HEK293 (cell line): ENCODE measurements around the gene TNFRSF4.

Experiments used
- CTCF ChIA-PET: fragments of 350-600 bp; formaldehyde crosslinking; extraction: SDS; loops from one replicate; lab custom pipeline; 2021; ENCODE audit warnings: antibody characterized with exemption; lab: Yijun Ruan, JAX
- POLR2A ChIA-PET: fragments of 300-600 bp; formaldehyde crosslinking; extraction: SDS; loops from one replicate; lab custom pipeline; 2020; ENCODE audit warnings: antibody characterized with exemption, inconsistent platforms; lab: Yijun Ruan, JAX
- H3K27ac ChIP-seq: fragments of 200-500 bp; sonication (Bioruptor generic); 2 replicates; pipeline ENCODE4 v1.5.1; 2014; ENCODE audit warnings: low read depth, low read length, control low read depth, inconsistent platforms; ENCODE audit errors: extremely low read depth
- H3K36me3 ChIP-seq, 2 experiments: fragments of 200-500 bp in 1 of 2; sonication (Bioruptor generic) in 1 of 2; 1 replicate in 1 of 2; 2 replicates in 1 of 2; pipeline ENCODE4 v1.5.1; 2014 to 2017; ENCODE audit warnings: inconsistent platforms in 2 of 2, low read length in 2 of 2; ENCODE audit not compliant: control insufficient read depth in 2 of 2, insufficient read depth in 1 of 2
- H3K4me1 ChIP-seq: fragments of 200-500 bp; sonication (Bioruptor generic); 2 replicates; pipeline ENCODE4 v1.5.1; 2014; ENCODE audit warnings: mild to moderate bottlenecking, low read length, inconsistent platforms; ENCODE audit not compliant: control insufficient read depth, insufficient read depth
- H3K4me3 ChIP-seq: 2 replicates; pipeline ENCODE4 v1.5.1; 2011; ENCODE audit warnings: low read depth, mild to moderate bottlenecking, control low read depth, low read length, moderate library complexity
- H3K9me3 ChIP-seq: fragments of 200-500 bp; sonication (Bioruptor generic); 2 replicates; pipeline ENCODE4 v1.5.1; 2014; ENCODE audit warnings: low read depth, low read length, inconsistent platforms; ENCODE audit not compliant: control insufficient read depth, insufficient read depth
- GLI4 ChIP-seq: fragments of 450-650 bp; formaldehyde crosslinking; IDR thresholded peaks from 2 replicates; pipeline ENCODE4 v1.5.1; 2016; ENCODE audit warnings: missing biosample characterization, missing genetic modification characterization
- SETDB1 ChIP-seq: IDR thresholded peaks from one replicate; pipeline ENCODE4 v1.6.1; 2017; ENCODE audit warnings: mild to moderate bottlenecking, low read length, moderate library complexity, mixed read lengths; ENCODE audit not compliant: insufficient read length
- ZBTB1 ChIP-seq: fragments of 450-650 bp; formaldehyde crosslinking; IDR thresholded peaks from 2 replicates; pipeline ENCODE4 v1.5.1; 2016; ENCODE audit warnings: missing biosample characterization, missing genetic modification characterization
- ZNF202 ChIP-seq: fragments of 450-650 bp; formaldehyde crosslinking; IDR thresholded peaks from 2 replicates; pipeline ENCODE4 v1.5.1; 2016; ENCODE audit warnings: missing biosample characterization, missing genetic modification characterization, borderline replicate concordance
- ZNF211 ChIP-seq: fragments of 450-650 bp; formaldehyde crosslinking; IDR thresholded peaks from 2 replicates; pipeline ENCODE4 v1.5.1; 2016; ENCODE audit warnings: low read depth, missing biosample characterization, missing genetic modification characterization
- ZNF274 ChIP-seq, 2 experiments: fragments of 200-500 bp in 1 of 2; fragments of 450-650 bp in 1 of 2; sonication (Bioruptor generic) in 1 of 2; formaldehyde crosslinking in 1 of 2; IDR thresholded peaks; 2 replicates each; pipeline versions ENCODE4 v1.5.1 to v1.6.1; 2014 to 2016; ENCODE audit warnings: borderline replicate concordance in 1 of 2, inconsistent platforms in 1 of 2, low read length in 1 of 2, missing biosample characterization in 1 of 2, missing genetic modification characterization in 1 of 2
- ZNF341 ChIP-seq: fragments of 450-650 bp; formaldehyde crosslinking; IDR thresholded peaks from 2 replicates; pipeline ENCODE4; 2016; ENCODE audit warnings: low read depth, missing biosample characterization, missing genetic modification characterization
- ZNF426 ChIP-seq: fragments of 450-650 bp; formaldehyde crosslinking; IDR thresholded peaks from 2 replicates; pipeline ENCODE4 v1.5.1; 2017; ENCODE audit warnings: missing biosample characterization, missing genetic modification characterization, mild to moderate bottlenecking, inconsistent platforms, moderate library complexity
- ZNF548 ChIP-seq: fragments of 450-650 bp; formaldehyde crosslinking; IDR thresholded peaks from 2 replicates; pipeline ENCODE4 v1.5.1; 2016; ENCODE audit warnings: missing biosample characterization, missing genetic modification characterization
- ZNF677 ChIP-seq: fragments of 450-650 bp; IDR thresholded peaks from 2 replicates; pipeline ENCODE4 v1.5.0; 2018; ENCODE audit warnings: missing biosample characterization, mild to moderate bottlenecking, missing genetic modification characterization, moderate library complexity
- ZNF701 ChIP-seq: fragments of 450-650 bp; formaldehyde crosslinking; IDR thresholded peaks from 2 replicates; pipeline ENCODE4 v1.5.1; 2016; ENCODE audit warnings: missing biosample characterization, missing genetic modification characterization
- TF ChIP-seq, protein P1 (sequence below): fragments of 450-650 bp; formaldehyde crosslinking; IDR thresholded peaks from 2 replicates; pipeline ENCODE4 v1.5.1; 2016; ENCODE audit warnings: missing biosample characterization, missing genetic modification characterization
- TF ChIP-seq, protein P2 (sequence below): fragments of 450-650 bp; formaldehyde crosslinking; IDR thresholded peaks from 2 replicates; pipeline ENCODE4 v1.5.1; 2016; ENCODE audit warnings: missing biosample characterization, missing genetic modification characterization
- TF ChIP-seq, protein P3 (sequence below): fragments of 450-650 bp; formaldehyde crosslinking; IDR thresholded peaks from 2 replicates; pipeline ENCODE4 v1.5.1; 2016; ENCODE audit warnings: missing biosample characterization, missing genetic modification characterization
- TF ChIP-seq, protein P4 (sequence below): fragments of 450-650 bp; formaldehyde crosslinking; IDR thresholded peaks from 2 replicates; pipeline ENCODE4 v1.5.1; 2016; ENCODE audit warnings: missing biosample characterization, missing genetic modification characterization
- TF ChIP-seq, protein P5 (sequence below): fragments of 450-650 bp; formaldehyde crosslinking; optimal IDR thresholded peaks from 2 replicates; pipeline ENCODE3; 2016; ENCODE audit warnings: missing biosample characterization, mild to moderate bottlenecking, missing genetic modification characterization
- TF ChIP-seq, protein P6 (sequence below): fragments of 450-650 bp; formaldehyde crosslinking; IDR thresholded peaks from 2 replicates; pipeline ENCODE4 v1.5.1; 2016; ENCODE audit warnings: missing biosample characterization, missing genetic modification characterization
- TF ChIP-seq, protein P7 (sequence below): fragments of 450-650 bp; formaldehyde crosslinking; IDR thresholded peaks from 2 replicates; pipeline ENCODE4 v1.5.1; 2016; ENCODE audit warnings: missing biosample characterization, missing genetic modification characterization, borderline replicate concordance

TNFRSF4 gene

DNA sequence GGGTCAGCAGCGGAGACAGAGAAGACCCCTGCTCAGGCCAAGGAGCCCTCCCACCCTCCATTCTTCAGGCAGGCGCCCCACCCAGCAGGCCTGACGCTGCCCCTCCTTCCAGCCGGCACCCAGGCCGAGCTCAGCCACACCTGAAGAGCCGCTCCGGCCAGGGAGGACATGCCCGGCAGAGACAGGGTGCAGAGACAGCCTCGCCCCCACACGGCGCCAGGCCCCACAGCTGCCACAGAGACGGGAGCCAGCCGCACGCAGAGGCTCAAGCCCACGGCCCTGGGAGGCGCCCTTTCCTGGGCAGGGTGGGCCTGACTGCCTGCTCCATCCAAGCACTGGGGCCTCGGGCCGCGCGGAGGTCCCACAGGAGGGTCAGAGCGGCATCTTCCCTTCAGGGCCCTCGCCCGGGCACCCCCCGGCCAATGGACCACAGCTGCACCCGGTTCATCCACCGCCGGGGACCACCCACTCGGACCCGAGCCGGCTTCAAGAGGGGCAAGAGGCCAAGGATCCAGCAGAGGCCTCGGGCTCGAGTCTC, 35.1 kb downstream of the TNFRSF4 start:
- Histone ChIP-seq H3K9me3 (no peaks in the 10 kb centered on the region), H3K36me3 (no peaks in the 10 kb centered on the region), H3K4me3 (no peak overlapping the region), H3K27ac (no peak overlapping the region), H3K4me1 (no peaks in the 10 kb centered on the region)
- TF ChIP-seq ZNF274 (IDR thresholded peaks at IDR 0.05; ENCODE audit: low read length) (no peak), ZNF274 (tag by site-specific recombination; IDR thresholded peaks at IDR 0.05; ENCODE audit: borderline replicate concordance) (no peak), ZBTB1 (no peak), SETDB1 (no peak), GLI4 (no peak), ZNF677 (tag by site-specific recombination) (no peak), ZNF341 (tag by site-specific recombination) (no peak), ZNF202 (tag by site-specific recombination) (no peak), ZNF548 (no peak), ZNF426 (tag by site-specific recombination) (no peak), ZNF701 (no peak), ZNF211 (tag by site-specific recombination) (no peak)
- TF ChIP-seq, protein P1, sequence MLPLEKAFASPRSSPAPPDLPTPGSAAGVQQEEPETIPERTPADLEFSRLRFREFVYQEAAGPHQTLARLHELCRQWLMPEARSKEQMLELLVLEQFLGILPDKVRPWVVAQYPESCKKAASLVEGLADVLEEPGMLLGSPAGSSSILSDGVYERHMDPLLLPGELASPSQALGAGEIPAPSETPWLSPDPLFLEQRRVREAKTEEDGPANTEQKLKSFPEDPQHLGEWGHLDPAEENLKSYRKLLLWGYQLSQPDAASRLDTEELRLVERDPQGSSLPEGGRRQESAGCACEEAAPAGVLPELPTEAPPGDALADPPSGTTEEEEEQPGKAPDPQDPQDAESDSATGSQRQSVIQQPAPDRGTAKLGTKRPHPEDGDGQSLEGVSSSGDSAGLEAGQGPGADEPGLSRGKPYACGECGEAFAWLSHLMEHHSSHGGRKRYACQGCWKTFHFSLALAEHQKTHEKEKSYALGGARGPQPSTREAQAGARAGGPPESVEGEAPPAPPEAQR (tag by site-specific recombination), result no peak
- TF ChIP-seq, protein P2, sequence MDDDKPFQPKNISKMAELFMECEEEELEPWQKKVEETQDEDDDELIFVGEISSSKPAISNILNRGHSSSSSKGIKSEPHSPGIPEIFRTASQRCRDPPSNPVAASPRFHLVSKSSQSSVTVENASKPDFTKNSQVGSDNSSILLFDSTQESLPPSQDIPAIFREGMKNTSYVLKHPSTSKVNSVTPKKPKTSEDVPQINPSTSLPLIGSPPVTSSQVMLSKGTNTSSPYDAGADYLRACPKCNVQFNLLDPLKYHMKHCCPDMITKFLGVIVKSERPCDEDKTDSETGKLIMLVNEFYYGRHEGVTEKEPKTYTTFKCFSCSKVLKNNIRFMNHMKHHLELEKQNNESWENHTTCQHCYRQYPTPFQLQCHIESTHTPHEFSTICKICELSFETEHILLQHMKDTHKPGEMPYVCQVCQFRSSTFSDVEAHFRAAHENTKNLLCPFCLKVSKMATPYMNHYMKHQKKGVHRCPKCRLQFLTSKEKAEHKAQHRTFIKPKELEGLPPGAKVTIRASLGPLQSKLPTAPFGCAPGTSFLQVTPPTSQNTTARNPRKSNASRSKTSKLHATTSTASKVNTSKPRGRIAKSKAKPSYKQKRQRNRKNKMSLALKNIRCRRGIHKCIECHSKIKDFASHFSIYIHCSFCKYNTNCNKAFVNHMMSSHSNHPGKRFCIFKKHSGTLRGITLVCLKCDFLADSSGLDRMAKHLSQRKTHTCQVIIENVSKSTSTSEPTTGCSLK (tag by site-specific recombination), result no peak
- TF ChIP-seq, protein P3, sequence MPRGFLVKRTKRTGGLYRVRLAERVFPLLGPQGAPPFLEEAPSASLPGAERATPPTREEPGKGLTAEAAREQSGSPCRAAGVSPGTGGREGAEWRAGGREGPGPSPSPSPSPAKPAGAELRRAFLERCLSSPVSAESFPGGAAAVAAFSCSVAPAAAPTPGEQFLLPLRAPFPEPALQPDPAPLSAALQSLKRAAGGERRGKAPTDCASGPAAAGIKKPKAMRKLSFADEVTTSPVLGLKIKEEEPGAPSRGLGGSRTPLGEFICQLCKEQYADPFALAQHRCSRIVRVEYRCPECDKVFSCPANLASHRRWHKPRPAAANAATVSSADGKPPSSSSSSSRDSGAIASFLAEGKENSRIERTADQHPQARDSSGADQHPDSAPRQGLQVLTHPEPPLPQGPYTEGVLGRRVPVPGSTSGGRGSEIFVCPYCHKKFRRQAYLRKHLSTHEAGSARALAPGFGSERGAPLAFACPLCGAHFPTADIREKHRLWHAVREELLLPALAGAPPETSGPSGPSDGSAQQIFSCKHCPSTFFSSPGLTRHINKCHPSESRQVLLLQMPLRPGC (tag by site-specific recombination), result no peak
- TF ChIP-seq, protein P4, sequence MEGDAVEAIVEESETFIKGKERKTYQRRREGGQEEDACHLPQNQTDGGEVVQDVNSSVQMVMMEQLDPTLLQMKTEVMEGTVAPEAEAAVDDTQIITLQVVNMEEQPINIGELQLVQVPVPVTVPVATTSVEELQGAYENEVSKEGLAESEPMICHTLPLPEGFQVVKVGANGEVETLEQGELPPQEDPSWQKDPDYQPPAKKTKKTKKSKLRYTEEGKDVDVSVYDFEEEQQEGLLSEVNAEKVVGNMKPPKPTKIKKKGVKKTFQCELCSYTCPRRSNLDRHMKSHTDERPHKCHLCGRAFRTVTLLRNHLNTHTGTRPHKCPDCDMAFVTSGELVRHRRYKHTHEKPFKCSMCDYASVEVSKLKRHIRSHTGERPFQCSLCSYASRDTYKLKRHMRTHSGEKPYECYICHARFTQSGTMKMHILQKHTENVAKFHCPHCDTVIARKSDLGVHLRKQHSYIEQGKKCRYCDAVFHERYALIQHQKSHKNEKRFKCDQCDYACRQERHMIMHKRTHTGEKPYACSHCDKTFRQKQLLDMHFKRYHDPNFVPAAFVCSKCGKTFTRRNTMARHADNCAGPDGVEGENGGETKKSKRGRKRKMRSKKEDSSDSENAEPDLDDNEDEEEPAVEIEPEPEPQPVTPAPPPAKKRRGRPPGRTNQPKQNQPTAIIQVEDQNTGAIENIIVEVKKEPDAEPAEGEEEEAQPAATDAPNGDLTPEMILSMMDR (tag by site-specific recombination), result no peak
- TF ChIP-seq, protein P5, sequence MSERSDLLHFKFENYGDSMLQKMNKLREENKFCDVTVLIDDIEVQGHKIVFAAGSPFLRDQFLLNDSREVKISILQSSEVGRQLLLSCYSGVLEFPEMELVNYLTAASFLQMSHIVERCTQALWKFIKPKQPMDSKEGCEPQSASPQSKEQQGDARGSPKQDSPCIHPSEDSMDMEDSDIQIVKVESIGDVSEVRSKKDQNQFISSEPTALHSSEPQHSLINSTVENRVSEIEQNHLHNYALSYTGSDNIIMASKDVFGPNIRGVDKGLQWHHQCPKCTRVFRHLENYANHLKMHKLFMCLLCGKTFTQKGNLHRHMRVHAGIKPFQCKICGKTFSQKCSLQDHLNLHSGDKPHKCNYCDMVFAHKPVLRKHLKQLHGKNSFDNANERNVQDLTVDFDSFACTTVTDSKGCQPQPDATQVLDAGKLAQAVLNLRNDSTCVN, result no peak
- TF ChIP-seq, protein P6, sequence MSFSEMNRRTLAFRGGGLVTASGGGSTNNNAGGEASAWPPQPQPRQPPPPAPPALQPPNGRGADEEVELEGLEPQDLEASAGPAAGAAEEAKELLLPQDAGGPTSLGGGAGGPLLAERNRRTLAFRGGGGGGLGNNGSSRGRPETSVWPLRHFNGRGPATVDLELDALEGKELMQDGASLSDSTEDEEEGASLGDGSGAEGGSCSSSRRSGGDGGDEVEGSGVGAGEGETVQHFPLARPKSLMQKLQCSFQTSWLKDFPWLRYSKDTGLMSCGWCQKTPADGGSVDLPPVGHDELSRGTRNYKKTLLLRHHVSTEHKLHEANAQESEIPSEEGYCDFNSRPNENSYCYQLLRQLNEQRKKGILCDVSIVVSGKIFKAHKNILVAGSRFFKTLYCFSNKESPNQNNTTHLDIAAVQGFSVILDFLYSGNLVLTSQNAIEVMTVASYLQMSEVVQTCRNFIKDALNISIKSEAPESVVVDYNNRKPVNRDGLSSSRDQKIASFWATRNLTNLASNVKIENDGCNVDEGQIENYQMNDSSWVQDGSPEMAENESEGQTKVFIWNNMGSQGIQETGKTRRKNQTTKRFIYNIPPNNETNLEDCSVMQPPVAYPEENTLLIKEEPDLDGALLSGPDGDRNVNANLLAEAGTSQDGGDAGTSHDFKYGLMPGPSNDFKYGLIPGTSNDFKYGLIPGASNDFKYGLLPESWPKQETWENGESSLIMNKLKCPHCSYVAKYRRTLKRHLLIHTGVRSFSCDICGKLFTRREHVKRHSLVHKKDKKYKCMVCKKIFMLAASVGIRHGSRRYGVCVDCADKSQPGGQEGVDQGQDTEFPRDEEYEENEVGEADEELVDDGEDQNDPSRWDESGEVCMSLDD, result no peak
- TF ChIP-seq, protein P7, sequence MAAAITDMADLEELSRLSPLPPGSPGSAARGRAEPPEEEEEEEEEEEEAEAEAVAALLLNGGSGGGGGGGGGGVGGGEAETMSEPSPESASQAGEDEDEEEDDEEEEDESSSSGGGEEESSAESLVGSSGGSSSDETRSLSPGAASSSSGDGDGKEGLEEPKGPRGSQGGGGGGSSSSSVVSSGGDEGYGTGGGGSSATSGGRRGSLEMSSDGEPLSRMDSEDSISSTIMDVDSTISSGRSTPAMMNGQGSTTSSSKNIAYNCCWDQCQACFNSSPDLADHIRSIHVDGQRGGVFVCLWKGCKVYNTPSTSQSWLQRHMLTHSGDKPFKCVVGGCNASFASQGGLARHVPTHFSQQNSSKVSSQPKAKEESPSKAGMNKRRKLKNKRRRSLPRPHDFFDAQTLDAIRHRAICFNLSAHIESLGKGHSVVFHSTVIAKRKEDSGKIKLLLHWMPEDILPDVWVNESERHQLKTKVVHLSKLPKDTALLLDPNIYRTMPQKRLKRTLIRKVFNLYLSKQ, result no peak
- ChIA-PET POLR2A (no interaction called here), CTCF (interaction anchor here (0.8 kb wide), 1 partner anchor 58 kb away, joined by 4 read pairs; no protein-coding TSS in a partner anchor)
